ENCODE results near the gene CERS6.
"Not testable (repeated sequence)": the region's sequence is repeated elsewhere in the genome, so short reads cannot be mapped to it uniquely, and the experiment has no call there.

The CERS6 gene

GRCh38 chr2:168787782-168788376, 331.8 kb downstream of the CERS6 start:
- DNase-seq = no peak

- no peak for DNase-seq
Measured at GRCh38 chr2:168789776-168790175, 333.7 kb downstream of the CERS6 start.

DNA sequence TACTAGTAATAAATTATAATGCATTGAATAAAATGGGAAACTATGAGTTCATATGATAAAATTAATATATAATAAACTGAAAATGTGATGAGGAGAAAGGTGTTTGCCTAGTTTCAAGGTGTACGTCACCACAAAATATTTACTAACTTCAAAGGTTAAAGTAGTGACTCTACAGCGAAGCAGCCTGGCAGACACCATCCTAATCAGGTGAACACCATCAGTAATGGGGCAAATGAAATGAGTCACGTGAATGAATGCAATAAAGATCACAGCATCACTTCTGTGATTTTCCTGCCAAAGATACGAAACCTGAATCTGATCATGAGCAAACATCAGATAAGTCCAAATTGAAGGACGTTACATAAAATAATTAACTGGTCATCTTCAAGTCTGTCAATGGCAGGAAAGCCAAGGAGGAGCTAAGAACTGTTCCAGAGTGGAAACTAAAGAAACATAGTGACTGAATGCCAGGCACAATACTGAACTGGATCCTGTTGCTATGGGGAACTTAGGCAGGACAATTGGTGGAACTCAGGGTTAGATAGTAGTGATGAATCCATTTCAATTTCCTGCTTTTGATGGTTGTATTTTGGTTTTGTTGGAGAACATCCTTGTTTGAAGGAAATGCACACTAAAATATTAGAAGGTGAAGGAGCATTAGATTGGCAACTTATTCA, 334.3 kb downstream of the CERS6 start:
- DNase-seq = no peak

DNA sequence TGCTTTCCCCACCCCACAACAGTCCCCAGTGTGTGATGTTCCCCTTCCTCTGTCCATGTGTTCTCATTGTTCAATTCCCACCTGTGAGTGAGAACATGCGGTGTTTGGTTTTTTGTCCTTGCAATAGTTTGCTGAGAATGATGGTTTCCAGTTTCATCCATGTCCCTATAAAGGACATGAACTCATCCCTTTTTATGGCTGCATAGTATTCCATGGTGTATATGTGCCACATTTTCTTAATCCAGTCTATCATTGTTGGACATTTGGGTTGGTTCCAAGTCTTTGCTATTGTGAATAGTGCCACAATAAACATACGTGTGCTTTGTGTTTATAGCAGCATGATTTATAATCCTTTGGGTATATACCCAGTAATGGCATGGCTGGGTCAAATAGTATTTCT, 335.1 kb downstream of the CERS6 start:
- DNase-seq = not testable (repeated sequence)

GRCh38 chr2:168793596-168793995, 337.5 kb downstream of the CERS6 start:
- DNase-seq = no peak

DNA sequence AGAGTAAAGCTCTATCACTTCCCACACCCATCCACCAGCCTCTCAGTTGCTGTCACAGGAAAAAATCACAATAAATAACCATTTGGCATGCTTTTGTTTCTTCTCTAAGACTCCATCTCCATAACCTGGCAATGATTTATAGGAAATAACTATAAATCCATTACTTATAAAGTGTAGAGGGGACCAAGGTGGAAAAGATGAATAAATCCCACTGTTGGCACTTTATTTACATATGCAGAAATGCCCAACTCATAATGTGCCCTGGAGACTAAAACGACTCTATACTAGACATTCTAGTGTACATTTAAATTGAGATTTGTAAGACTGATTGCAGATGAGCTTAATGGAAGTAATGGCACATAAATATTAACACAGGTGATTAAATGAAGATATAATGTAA, 338.9 kb downstream of the CERS6 start:
- no peak for DNase-seq

- DNase-seq = no peak
Measured at GRCh38 chr2:168796090-168796577, 340.1 kb downstream of the CERS6 start.

- DNase-seq = no peak
Measured at GRCh38 chr2:168796583-168797285, 340.7 kb downstream of the CERS6 start.

DNA sequence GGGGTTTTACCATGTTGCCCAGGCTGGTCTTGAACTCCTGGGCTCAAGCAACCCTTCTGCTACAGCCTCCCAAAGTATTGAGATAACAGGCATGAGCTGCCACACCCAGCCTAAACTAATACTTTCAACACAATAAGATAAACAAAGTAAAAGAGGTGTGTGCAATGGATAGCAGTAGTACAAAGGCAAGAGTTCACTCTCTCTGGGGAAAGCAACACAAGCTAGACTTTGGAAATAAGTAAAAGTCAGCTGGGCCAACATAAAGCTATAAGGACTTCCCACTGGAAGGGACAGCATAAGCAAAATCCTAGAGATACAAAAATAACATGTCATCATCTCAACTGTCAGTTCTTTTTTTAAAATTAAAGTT, 341.2 kb downstream of the CERS6 start:
- no peak for DNase-seq

DNA sequence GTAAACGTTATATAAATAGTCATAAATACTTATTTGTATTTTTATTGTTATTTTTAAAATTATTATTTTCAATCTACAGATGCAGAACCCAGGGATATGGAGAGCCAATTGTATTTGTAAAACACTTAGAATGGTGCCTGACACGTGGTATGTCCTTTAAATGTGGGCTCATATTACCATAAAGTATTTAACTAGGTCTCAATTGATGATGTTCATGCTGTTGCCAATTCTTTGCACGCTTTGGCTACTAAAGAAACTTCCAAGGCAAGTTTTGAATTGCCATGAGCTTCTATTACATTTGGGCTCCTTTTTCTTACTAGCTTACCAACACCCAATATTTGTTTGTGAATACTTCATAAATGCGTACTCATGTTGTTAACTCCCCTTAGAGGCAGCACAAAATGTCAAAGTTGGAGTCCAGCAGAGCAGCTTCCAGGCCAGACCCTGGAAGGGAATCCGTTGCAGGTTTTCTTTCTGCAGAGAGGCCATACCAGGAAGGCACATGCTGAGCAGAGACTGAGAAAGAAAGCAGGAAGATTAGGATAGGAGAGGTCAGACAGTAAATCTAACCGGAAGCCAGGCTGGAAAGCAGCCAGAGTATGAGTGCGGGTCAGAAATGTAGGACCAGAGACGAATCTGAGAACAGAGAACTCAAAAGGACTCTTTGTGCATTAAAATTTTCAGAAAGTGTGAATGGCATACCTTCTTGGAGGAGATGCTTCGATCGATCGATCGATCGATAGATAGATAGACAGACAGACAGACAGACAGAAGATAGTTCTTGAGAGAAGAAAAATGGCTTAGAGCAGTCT, 342.2 kb downstream of the CERS6 start:
- DNase-seq = no peak

DNA sequence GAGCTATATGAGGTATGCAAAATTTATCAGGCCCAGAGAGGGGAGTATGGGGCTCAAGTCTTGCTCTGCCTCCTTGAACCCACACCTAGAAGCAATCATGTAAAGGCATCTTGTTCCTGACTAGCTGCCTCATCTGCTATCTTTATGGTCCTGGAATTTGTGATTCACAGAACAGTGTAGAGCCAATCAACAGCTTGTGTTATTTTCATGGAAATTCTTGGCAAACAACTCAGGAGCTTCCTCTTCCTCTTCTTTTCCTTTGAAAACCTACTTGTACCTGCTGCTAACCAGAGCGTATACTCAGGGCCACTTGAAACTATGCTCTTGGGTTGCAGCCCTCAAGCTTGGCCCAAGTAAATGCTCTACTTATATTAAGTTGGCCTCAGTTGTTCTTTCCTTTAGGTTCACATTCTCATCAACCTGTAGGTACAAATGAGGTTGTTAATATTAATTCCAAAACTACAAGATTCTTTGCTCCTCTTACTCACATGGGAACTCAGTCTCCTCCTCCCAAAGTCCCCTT, 342.9 kb downstream of the CERS6 start:
- no peak for DNase-seq

GRCh38 chr2:168801471-168801870, 345.4 kb downstream of the CERS6 start:
- DNase-seq = no peak

- no peak for DNase-seq
Measured at GRCh38 chr2:168801961-168802858, 346.1 kb downstream of the CERS6 start, which contains the start of gene NOSTRIN. Gene NOSTRIN, plus strand, starts transcription at chr2:168802637. Its CDS starts 10 bp downstream, at chr2:168802647.

GRCh38 chr2:168802859-168803725, 347.0 kb downstream of the CERS6 start:
- no peak for DNase-seq

DNA sequence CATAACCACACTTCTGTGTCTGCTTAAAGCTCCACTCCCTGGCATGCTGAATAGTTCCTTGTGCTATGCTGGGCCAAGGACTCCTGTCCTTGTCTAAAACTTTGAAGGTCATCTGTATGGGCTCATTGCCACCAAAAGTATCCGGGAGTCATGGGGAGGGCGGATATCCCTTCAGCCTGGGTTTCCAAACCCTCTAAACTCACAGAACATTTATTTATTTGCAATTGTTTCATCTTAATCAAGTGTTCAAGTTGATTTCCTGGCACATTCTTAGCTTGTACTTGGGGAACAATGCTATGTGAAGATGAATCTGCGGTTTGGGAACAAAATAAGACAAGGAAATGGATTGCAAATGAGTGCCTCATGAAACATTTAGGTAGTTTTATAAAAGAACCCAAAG, 348.1 kb downstream of the CERS6 start:
- no peak for DNase-seq

DNA sequence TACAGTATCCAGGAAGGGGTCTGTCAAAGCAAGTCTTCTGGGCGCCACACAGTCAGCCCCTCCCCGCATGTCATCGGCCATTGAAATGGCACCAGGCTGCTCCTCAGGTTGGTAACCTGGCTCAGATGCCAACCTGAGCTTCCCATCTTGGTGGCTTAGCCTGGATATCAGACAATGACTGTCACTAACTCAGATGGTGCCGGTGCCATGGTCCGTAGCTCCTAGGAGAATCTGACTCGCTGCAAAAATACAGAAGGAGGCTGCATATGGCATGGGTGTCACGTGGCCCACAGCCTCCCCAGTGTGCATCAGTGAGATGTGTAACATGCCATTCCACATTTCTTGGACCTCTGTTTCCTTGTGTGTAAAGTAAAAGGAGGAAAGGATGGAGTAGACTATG, 349.5 kb downstream of the CERS6 start:
- DNase-seq = no peak

DNA sequence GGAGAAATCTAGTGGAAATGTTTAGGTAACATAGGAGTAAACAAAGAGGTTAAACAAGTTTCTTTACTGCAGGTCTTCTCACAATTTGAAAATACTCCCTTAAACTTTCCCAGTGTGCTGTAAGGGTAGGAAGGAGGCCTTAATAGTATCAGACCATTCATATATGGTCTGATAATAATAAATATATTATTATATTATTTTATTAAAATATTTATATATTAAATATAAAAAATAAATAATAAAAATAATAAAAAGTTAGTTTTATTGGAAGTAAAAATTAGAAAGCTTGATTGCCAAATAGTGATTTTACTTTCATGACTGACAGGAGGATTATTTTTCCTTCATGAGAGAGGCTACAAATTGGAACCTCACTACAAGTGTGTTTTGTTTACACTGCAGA, 353.5 kb downstream of the CERS6 start:
- no peak for DNase-seq

DNA sequence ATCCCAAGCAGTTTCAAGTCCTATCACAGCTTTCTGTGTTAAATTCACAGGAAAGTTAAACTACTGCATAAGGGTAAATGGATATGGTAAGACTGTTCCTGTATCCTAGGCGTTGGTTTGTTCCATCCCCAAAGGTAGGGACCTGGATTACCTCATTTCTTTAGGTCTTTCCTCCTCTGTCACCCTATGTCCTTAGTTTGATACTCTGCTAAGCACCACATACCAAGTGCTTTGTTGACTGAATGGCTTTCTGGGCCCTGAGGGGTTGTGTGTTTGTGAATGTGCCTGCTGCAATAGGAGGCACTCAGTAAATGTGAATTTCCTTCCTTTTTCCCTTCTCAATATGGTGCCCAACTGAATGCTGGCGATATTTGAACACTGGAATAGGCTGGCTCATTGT, 354.2 kb downstream of the CERS6 start:
- no peak for DNase-seq

- DNase-seq = no peak
Measured at GRCh38 chr2:168811696-168812095, 355.6 kb downstream of the CERS6 start.

DNA sequence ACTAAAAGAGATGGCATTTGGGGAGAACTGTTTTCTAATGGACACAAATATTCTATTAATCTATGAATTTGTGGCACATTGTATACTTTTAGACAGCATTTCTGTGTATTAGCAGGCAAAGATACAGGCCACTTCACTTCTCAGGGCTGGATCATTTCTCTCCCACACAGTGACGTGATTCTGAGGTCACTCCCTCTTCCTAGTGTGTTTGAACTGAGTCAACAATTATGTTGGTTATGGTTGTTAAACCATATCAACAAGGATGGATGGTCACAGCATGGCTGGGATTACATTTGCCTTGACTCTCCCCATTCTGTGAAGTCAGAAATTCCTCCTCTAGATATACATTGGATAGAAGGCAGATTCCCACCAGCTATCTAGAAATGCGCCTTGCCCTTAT, 358.0 kb downstream of the CERS6 start:
- no peak for DNase-seq
